Peyer's patch (tissue), 4 donors: Measurements from ENCODE around the gene PPTC7.

Experiments
- POLR2A ChIP-seq, 2 donors: fragments of 450-650 bp; IDR thresholded peaks; one replicate each; pipeline ENCODE4 v1.5.1; 2017; ENCODE audit warnings: antibody characterized with exemption in 2 of 2, mild to moderate bottlenecking in 2 of 2, moderate library complexity in 2 of 2
- TF ChIP-seq, protein P1 (sequence below), 6 experiments: fragments of 450-650 bp in 4 of 6; fragments of 200-600 bp in 2 of 6; sonication (generic) in 1 of 6; IDR thresholded peaks; one replicate each; pipeline ENCODE4 v1.5.1; 2017 to 2019; ENCODE audit warnings: antibody characterized with exemption in 6 of 6, mild to moderate bottlenecking in 3 of 6, moderate library complexity in 1 of 6

- TF ChIP-seq, protein P1, sequence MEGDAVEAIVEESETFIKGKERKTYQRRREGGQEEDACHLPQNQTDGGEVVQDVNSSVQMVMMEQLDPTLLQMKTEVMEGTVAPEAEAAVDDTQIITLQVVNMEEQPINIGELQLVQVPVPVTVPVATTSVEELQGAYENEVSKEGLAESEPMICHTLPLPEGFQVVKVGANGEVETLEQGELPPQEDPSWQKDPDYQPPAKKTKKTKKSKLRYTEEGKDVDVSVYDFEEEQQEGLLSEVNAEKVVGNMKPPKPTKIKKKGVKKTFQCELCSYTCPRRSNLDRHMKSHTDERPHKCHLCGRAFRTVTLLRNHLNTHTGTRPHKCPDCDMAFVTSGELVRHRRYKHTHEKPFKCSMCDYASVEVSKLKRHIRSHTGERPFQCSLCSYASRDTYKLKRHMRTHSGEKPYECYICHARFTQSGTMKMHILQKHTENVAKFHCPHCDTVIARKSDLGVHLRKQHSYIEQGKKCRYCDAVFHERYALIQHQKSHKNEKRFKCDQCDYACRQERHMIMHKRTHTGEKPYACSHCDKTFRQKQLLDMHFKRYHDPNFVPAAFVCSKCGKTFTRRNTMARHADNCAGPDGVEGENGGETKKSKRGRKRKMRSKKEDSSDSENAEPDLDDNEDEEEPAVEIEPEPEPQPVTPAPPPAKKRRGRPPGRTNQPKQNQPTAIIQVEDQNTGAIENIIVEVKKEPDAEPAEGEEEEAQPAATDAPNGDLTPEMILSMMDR (IDR thresholded peaks at IDR 0.05): no peak
- no peak for TF ChIP-seq POLR2A (IDR thresholded peaks at IDR 0.05)
Observed at GRCh38 chr12:110599334-110599733, 16.2 kb upstream of the PPTC7 start.
